ENCODE measurements around the gene RBM4B.
"Not testable (repeated sequence)": the region's sequence is repeated elsewhere in the genome, so short reads cannot be mapped to it uniquely, and the experiment has no call there.

Gene RBM4B

DNA sequence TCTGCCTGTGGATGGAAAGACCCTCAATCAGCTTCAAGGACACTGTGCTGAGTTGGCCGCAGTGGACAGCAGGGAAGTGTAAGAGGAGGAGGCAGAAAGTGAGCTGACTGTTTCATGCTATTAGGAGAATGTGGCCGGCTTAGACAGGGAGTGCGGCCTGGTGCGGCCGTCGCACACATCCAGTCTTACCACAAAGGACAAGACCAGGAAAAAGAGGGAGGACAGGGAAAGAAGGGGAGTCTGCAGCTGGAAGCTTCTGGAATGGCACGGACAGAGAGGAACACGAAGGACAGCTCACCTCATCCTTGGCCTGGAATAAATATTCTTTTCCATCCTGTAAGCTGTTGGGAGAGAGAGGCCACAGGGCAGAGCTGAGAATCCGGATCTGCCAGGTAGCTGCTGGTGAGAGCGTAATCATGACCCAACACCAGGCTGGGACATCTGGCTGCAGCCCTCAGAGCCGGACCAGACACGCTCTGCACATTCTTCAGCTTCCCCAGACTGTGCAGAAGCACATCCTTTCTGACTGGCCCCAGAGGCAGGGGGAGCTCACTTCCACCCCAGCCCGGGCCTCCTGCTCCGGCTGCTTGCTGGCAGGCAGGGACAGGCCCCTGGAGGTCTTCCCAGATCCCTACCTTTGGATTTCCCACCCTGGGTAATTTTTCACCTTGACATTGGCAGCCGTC is 8.6 kb upstream of the RBM4B start:
- DNase-seq: no peak

DNA sequence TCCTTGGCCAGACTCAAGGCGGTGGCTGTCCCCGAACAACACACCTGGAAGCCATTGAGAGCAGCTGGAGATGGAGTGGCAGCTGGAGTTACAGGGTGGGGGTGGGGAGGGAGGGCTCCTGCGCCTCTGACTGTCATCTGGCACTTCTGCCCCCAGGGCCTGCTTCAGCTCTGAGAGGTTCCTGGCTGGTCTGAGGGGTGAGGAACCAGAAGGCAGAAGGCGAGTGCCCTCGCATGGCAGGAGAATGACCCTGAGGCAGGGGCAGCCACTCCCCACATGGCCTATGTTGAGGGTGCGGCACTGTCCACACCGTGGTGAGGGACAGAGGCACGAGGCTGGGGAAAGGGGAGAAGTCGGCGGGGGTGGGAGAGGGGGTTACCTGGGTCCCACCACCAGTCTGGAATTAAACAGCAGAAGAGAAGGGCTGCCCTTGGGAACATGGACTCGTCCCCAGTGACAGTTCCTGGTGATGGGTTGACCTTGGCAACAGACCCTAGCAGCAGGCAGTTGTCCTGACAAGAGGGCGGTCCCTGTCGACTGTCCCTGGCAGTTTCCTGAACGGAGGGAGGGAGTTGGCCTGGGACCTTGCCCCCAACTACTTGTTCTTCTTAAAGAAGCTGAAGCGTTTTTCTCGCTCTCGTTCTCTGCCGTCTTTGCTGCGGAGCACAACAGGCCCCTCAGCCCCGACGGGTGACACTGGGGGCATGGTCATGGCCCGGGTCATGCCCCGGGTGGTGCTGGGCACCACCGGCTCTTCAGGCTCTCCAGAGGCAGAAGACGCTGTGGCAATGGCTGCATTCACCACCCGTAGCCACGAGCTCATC is 7.8 kb upstream of the RBM4B start:
- no peak for DNase-seq

DNA sequence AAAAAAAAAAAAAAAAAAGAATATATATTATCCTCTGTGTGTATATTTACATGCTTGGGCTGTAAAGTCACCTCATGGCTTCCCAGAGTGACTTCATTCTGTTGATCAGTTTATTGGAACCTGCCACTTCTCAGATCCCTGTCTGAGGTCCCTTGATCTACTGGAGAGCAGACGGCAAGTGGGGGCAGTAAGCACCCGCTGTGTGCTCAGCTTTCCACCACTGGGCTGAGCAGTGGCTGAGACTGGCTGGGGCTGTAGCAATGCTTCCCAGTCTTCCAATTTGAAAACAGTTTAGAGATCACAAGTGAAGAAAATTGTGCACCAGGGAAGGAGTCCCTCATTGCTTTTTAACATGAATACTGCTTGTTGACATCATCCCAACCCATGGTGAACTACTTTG is 6.9 kb upstream of the RBM4B start:
- DNase-seq: no peak

DNA sequence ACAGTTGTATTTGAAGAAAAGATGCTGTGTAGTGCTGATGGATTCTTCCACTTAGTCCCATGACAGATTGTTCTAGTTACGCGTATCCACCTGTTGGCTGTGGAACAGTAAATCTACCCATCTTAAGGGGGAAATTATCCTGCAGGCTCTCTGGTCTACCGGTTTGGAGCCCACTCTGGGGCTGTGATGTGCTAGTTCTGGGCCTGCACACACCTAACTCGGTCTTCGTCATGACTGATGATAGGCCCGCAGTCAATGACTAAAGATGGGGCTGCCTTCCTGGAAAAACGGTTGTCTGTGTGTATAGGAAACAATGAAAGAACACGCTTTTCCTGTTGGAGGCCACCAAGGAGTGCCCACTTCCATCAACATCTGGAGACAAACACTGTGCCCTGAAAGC is 6.2 kb upstream of the RBM4B start:
- DNase-seq: no peak

DNA sequence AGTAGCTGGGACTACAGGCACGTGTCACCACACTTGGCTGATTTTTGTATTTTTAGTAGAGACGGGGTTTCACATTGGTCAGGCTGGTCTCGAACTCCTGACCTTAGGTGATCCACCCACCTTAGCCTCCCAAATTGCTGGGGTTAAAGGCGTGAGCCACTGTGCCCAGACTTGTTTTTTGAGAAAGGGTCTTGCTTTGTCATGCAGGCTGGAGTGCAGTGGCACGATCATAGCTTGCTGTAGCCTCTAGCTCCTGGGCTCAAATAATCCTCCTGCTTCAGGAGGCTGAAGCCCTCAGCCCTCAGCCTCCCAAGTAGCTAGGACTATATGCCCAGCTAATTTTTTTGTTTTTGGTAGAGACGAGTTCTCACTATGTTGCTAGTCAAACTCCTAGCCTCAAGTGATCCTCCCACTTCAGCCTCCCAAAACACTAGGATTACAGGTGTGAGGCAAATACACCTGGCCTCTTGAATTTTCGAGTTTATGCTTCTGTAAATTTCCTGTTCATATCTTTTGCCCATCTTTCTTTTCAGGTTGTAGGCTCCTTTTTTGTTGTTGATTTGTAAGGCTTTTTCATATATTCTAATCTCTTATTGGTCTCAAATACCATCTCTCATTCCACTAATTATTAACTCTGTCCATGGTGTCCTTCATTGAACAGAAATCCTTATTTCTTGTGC is 3.4 kb upstream of the RBM4B start:
- DNase-seq: no peak

DNA sequence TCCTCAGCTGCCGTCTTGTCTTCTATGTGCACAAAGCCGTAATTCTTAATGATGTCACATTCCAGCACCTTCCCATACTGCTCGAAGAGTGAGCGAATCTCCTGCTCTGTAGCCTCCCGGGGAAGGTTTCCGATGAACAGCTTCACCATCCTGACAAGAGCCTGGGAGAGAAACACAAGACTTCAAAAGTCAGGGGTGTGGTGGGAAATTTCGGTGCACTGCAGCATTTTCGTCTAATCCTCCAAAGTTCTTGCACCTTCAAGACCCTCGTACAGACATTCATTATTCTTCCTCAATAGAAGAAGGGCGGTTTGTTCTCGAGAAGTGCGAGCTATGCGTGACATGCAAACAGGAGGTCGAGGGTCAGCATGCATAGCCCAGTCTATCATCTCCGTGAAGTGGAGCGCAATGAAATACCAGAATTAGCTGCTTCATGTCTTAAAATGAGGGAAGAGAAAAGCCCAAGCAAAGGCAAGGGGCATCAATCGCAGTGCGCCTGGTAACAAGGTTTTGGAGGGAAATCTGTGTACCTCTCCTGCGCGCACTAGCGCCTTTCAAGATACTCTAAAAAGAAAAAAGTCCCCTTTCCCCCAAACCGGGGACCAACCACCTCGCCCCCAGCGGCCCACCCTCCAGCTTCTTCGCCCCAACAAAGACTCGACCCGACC is 622 bp downstream of the RBM4B start:
- no peak for DNase-seq

DNA sequence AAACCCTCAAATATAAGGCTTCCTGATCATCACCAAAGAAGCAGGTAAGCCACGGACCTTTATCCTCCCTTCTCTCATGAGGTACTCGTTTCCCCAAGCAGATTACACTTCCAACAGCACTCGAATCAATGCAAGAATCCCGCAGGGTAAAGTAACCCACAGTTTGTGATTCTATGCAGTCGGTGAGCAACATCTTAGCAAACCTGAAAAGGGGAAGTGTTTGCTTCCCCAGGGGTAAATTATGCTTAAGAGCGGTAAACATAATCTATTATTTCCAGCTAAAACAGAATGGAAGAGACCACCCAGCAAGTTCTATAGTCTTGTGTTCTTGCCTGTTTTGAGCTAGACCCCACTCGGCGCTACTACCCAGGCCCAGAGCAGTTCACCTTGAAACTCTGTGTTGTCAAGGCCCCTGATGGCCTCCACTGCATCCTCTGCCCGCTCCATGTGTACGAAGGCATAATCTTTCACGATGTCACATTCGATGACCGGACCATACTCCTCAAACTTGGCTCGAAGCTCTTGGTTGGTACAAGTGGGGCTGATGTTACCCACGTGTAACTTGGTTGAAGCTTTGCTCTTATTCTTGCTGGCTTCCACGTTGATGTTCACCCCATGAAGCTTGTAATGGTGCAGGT is 1.3 kb downstream of the RBM4B start:
- no peak for DNase-seq

DNA sequence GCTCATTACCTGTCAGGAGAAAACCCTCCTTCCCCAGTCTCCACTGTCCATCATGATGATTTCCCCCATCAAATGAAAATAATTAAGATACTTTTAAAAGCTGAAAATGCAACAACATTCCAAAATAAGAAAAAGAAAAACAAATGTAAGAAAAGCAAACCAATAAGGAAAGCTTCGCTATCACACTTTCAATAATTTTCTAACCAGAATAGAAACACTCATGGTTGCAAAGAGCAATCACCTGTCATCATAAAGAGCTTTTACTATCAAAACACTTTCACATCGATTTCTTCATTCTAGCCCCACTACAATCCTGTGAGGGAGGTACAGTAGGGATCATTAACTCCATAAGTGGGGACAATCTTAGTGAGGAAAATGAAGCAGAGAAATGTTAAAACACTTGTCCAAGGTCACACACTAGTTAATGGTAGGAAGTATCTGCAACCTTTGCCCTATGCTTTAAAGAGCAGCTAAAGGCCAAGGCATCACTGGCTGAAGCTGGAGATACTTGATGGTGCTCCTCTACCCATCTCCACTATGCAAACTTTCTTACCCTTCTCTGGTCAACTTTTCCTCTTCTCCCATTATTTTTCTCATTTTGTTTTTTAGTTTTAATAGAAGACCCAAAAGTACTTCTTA is 2.6 kb downstream of the RBM4B start:
- no peak for DNase-seq

DNA sequence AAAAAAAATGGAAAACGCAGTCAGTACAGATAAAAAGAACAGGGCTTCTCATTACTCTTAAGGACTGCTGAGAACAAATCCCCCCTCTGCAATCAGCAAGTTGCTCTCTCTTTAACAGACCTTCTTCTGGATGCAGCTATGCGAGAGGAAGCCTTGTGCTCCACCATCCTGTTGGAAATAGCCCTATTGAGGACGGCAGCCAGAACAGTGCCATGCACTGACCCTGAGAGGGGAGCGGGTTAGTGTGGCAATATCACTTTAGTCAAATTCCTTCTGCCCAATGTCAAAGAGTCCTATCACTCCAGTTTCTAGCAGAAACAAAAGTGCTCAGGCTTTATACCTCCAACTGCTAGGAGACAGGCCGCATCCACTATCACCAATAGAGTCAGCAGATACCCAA is 6.9 kb downstream of the RBM4B start:
- DNase-seq: no peak

DNA sequence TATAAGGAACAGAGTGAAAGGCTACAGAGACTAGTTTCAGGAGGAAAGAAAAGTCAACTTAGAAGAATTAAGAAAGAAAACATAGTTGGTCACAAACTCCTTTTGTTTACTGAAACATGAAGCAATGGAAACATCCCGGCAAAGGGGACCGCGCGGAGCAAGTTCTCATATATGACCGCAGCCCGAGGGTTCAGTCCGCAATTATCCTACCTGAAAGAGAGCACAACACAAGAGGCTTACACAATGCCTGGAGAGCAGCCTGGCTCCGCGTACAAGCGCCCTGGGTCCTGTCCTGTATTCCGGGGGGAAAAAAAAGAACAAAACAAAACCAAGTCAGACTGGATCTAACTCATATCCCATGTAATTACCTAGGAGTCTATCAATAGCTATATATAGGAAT is 12.3 kb downstream of the RBM4B start:
- DNase-seq: no peak

DNA sequence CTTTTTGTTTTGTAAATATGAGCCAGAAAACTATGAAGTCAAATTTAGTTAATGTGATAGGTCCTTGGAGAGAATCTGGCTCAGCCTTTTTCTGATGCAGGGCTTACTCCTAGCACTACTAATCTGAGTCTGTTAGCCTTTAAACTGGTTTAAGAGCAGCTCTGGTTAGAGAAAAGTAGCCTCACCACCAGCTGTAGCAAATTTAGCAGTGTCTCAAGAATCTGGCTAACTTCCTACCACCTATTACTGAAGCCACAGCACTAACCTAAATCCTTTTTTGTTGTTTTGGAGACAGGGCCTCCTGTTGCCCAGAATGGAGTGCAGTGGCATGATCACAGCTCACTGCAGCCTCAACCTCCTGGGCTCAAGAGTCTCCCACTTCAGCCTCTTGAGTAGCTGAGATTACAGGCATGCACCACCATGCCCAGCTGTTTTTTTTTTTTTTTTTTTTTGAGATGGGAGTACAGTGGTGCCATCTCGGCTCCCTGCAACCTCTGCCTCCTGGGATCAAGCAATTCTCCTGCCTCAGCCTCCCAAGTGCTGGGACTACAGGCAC is 13.9 kb downstream of the RBM4B start:
- DNase-seq: no peak

DNA sequence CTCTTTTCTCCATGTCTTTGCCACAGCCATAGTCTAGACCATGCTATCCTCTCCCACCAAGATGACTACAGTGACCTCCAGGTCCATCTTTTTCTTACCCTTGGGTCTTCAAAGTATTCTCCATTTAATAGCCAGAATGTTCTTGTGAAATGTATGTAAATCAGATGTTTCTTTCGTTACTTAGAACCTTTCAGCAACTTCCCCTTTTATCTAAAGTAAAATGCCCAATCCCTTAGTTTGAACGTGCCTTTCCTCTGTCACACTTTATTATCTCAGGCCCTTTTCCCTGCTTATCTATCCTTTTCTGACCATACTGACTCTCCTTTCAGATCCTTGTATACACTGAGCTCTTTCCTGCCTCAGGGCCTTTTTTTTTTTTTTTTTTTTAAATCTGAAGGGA is 17.9 kb downstream of the RBM4B start:
- no peak for DNase-seq

DNA sequence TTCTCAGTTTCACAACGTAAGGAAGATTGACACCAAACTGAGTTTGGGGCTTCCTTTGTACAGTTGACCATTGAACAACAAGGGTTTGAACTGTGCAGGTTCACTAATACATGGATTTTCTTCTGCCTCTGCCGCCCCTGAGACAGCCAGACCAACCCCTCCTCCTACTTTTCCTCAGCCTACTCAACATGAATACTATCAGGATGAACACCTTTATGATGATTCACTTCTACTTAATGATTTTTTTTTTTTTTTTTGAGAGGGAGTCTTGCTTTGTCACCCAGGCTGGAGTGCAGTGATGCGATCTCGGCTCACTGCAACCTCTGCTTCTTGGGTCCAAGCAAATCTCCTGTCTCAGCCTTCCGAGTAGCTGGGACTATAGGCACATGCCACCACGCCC is 24.6 kb downstream of the RBM4B start:
- no peak for DNase-seq

DNA sequence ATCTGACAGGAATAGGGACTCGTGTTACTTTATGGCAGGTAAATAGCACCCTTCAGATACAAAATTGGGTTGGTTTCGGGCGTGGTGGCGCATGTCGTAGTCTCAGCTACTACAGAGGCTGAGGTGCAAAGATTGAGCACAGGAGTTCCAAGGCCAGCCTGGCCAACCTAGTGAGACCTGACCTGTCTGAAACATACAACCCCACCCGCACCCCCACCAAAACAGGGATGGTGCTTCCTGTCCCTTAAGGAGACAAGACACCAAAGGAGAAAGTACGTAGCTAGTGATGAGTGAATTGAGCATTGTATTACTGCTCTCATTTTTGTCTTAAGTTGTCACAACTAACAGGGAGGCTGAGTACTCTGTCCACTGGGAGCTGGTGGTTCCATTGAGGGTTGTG is 25.0 kb downstream of the RBM4B start:
- no peak for DNase-seq

DNA sequence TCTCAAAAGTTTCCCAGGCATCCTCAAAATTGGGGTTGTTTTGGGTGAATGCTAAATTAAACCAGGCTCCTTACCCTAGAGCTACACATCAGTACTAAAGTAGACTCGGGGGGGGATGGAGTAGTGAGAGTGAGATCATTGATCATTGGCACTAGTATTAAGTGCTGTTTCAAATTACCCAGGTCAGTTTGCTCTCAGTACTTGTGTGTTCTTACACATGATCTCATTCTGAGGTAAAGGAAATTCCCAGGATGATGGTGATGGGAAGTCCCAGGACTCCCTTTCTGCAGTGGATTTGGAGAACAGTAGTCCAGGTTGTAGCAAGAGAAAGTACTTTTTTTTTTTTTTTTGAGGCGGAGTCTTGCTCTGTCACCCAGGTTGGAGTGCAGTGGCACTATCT is 26.7 kb downstream of the RBM4B start:
- DNase-seq: no peak

DNA sequence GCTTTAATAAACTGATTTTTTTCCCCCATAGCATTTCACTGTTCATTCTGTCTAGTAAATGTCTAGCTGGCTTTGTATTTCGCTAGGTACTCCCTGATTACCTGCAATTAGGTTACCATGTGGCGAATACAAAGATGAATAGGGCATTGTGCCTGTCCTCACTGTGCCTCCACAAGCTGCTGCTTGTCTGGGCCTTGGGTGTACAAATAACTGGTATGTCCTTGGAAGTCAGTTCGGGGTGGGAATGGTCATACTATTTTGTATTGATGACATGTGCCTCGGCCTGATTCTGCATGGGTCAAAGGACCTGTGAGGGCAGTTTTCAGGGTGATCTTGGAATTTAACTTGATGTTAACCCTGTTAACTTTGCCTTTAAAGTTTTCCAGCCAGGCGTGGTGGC is 27.8 kb downstream of the RBM4B start:
- no peak for DNase-seq

DNA sequence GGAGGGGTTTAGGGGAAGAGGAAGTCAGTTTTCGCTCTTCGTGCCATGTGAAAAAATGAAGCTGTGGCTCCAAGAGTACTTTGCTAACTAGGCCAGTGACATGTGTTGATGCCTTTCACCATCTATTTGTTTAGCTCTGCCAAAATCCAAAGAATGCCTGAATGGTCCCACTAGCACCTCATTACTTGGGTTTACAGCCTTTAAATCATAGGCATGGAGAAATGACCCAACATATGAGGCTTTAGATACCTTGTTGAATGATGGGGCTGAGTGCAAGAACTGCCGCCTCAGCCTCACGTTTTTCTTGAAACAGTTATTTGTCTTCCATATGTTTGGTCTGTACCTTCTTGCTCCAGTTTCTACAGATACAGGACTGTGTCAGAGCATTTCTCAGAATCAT is 30.9 kb downstream of the RBM4B start:
- no peak for DNase-seq

DNA sequence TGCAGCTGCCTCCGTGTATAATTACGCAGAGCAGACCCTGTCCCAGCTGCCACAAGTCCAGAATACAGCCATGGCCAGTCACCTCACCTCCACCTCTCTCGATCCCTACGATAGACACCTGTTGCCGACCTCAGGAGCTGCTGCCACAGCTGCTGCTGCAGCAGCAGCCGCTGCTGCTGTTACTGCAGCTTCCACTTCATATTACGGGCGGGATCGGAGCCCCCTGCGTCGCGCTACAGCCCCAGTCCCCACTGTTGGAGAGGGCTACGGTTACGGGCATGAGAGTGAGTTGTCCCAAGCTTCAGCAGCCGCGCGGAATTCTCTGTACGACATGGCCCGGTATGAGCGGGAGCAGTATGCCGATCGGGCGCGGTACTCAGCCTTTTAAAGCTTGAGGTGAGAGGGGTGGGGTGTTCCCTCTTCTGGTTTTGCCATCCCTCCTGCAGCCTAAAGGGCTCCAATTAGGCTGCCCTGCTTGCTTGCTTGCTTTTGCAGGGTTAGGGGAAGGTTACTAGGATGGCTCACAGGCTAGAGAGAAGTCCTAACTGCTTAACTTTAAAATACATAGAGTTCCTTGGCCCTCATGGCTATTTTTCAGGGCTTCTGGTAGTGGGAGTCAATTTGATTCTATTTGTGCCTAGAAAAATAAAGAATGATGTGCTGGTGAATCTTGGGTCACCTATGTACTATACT is 33.8 kb downstream of the RBM4B start:
- DNase-seq: no peak

DNA sequence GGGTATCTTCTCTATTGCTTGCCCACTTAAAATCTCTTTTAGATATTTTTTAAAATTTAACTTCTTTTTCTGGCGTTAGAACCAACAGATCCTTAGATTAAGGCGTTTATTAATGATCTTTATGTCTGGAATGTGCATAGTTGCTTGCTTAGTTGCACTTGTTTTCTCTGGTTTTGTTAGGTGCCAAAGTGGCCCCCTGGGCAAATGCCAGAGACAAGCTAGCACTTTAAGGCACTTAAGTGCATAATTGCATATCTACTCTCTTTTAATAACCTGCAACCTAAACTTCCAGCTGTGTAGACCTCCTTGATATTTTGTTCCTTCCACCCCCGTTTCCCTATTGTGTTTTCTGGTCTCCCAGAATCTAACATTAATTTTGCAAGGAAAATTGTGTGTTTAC is 35.9 kb downstream of the RBM4B start:
- DNase-seq: no peak

DNA sequence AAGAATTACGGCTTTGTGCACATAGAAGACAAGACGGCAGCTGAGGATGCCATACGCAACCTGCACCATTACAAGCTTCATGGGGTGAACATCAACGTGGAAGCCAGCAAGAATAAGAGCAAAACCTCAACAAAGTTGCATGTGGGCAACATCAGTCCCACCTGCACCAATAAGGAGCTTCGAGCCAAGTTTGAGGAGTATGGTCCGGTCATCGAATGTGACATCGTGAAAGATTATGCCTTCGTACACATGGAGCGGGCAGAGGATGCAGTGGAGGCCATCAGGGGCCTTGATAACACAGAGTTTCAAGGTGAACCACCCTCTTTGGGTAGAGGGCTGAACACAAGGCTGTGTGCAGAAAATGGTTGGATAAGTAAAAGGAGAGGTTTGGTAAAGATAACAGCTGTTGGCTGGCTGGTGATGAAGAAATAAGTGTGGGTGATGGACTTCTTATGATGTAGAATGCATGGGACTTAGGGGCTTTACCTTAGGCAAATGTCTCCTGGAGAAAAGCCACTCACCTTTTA is 37.8 kb downstream of the RBM4B start:
- not testable (repeated sequence) for DNase-seq

DNA sequence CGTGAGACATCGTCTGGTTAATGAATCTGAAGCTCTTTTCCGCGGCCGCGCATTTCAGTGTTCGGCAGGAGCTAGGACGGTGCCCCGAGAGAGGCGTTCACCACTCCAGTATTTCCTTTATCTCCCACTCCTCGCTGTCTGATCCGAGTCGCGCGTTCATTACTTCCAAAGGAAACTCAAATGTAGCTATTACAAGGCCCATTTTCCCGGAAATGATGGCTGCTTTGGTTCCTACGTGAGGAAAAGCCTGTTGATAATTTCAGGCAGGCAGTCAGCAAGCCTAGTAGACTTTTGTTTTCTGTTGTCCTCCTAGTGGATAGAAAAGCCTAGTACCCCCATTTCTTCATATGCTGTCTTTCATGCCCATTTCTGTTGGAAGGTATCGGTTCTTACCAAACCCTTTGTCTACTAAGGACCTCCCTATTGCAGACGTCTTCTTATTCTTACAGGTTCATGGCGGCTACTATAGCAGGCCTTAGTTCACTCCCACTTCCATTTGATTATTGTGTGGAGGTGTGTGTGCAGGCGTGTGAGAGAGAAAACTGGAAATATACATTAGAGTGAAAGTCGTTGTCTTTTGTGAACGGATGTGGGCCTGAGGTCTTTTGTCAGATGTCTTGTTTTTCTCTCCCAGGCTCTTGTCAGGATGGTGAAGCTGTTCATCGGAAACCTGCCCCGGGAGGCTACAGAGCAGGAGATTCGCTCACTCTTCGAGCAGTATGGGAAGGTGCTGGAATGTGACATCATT is 38.4 kb downstream of the RBM4B start:
- no peak for DNase-seq
